Upper lobe of left lung (tissue), 6 donors: Measurements from ENCODE around the gene DLX5. TPM values are rescaled to one million over a fixed set of nuclear protein-coding genes. Genes with fewer than 3 reads are reported as not detected.
"Not testable (repeated sequence)": the region's sequence is repeated elsewhere in the genome, so short reads cannot be mapped to it uniquely, and the experiment has no call there.

ENCODE experiments used
- ATAC-seq, 2 donors: fragments of 200-7000 bp; cut with Tn5 transposase; one replicate each; pipeline ENCODE4 v1.9.1; 2022; ENCODE audit warnings: mild to moderate bottlenecking in 2 of 2, moderate library complexity in 2 of 2; ENCODE audit not compliant: low FRiP score in 2 of 2
- DNase-seq, 2 donors: peaks; one replicate each; pipeline ENCODE4 v3.0.0-alpha.2; 2019 to 2020
- H3K27ac ChIP-seq, 4 donors: fragments of 200-600 bp; sonication (generic); one replicate each; pipeline ENCODE4 v1.5.1; 2016 to 2019
- H3K27me3 ChIP-seq, 4 donors: fragments of 200-600 bp; sonication (generic); one replicate each; pipeline ENCODE4 v1.5.1; 2017 to 2019
- H3K36me3 ChIP-seq, 4 donors: fragments of 200-600 bp; sonication (generic); one replicate each; pipeline ENCODE4 v1.5.1; 2016 to 2019
- H3K4me1 ChIP-seq, 4 donors: fragments of 200-600 bp; sonication (generic); one replicate each; pipeline ENCODE4 v1.5.1; 2018 to 2019
- H3K4me3 ChIP-seq, 4 donors: fragments of 200-600 bp; sonication (generic); one replicate each; pipeline ENCODE4 v1.5.1; 2017 to 2019; ENCODE audit warnings: mild to moderate bottlenecking in 2 of 4, moderate library complexity in 1 of 4
- H3K9me3 ChIP-seq, 4 donors: fragments of 200-600 bp; sonication (generic); one replicate each; pipeline ENCODE4 v1.5.1; 2018 to 2019
- CTCF ChIP-seq, 6 experiments: fragments of 450-650 bp in 4 of 6; fragments of 200-600 bp in 2 of 6; sonication (generic) in 2 of 6; IDR thresholded peaks; one replicate each; pipeline ENCODE4 v1.5.1; 2016 to 2019; ENCODE audit warnings: antibody characterized with exemption in 6 of 6
- EP300 ChIP-seq, 4 donors: sonication (generic); formaldehyde crosslinking; IDR thresholded peaks; one replicate each; pipeline ENCODE4 v1.5.1; 2017; ENCODE audit warnings: antibody characterized with exemption in 4 of 4, control low read depth in 2 of 4
- POLR2A ChIP-seq, 4 donors: fragments of 450-650 bp; IDR thresholded peaks; one replicate each; pipeline ENCODE4 v1.5.1; 2016 to 2017; ENCODE audit warnings: antibody characterized with exemption in 4 of 4, mild to moderate bottlenecking in 2 of 4
- POLR2AphosphoS5 ChIP-seq, 2 donors: sonication (generic); formaldehyde crosslinking; IDR thresholded peaks; one replicate each; pipeline ENCODE4 v1.5.1; 2017; ENCODE audit warnings: antibody characterized with exemption in 2 of 2
- WGBS, 2 donors: methylation state at CpG; one replicate each; pipeline ENCODE4 v1.1.5; 2017 to 2018; 5-methylcytosine and 5-hydroxymethylcytosine counted together
- total RNA-seq, 6 donors: library from RNA; depleted of rRNA in 4 of 6; stranded (reverse); fragments of >200 nt in 4 of 6; gene quantifications; one replicate each; pipeline versions ENCODE4 v1.1.0 to v1.2.1, GENCODE V29; 2016 to 2021
- donor health status: DM: no; HTN: no; CAD: no; lungs with moderate emphysema.
- donor health status: DM: no; HTN: yes; CAD: no; lungs with severe emphysema.

The DLX5 gene
- total RNA-seq, 6 donors from 2014 or later: not detected

GRCh38 chr7:97039374-97040065 lies 14.9 kb upstream of the DLX5 start:
- 73 to 79% methylated on average over 5 of the region's 5 CpGs for WGBS, 2 donors
- no peak for TF ChIP-seq EP300 (IDR thresholded peaks at IDR 0.05)
- no peak for TF ChIP-seq POLR2A (IDR thresholded peaks at IDR 0.05)
- TF ChIP-seq CTCF (IDR thresholded peaks at IDR 0.05): no peak
- TF ChIP-seq POLR2AphosphoS5 (IDR thresholded peaks at IDR 0.05): no peak
- DNase-seq (no peak), ATAC-seq (no peak)
- no peak overlapping the region for H3K27ac ChIP-seq
- no peaks in the 10 kb centered on the region for H3K9me3 ChIP-seq
- no peaks in the 10 kb centered on the region for H3K27me3 ChIP-seq
- H3K4me1 ChIP-seq: no peaks in the 10 kb centered on the region
- no peaks in the 10 kb centered on the region for H3K36me3 ChIP-seq
- H3K4me3 ChIP-seq: no peak overlapping the region

DNA sequence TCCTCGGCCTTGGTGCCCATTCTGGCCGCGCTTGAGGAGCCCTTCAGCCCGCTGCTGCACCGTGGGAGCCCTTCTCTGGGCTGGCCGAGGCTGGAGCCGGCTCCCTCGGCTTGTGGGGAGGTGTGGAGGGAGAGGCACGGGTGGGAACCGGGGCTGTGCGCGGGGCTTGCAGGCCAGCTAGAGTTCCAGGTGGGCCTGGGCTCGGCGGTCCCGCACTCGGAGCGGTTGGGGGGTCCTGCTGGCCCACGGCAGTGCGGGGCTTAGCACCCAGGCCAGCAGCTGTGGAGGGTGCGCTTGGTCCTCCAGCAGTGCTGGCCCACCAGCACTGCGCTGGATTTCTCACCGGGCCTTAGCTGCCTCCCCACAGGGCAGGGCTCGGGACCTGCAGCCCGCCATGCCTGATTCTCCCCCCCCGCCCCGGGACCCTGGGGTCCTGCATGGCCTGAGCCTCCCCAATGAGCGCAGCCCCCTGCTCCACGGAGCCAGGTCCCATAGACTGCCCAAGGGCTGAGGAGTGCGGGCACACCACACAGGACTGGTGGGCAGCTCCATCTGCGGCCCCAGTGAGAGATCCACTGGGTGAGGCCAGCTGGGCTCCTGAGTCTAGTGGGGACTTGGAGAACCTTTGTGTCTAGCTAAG lies 9.7 kb upstream of the DLX5 start:
- ATAC-seq: peak in 1 of 2 donors; percentile 21
- WGBS, 2 donors: 89 to 93% methylated on average over 2 to 21 of the region's 30 CpGs
- not testable (repeated sequence) for H3K27me3 ChIP-seq

DNA sequence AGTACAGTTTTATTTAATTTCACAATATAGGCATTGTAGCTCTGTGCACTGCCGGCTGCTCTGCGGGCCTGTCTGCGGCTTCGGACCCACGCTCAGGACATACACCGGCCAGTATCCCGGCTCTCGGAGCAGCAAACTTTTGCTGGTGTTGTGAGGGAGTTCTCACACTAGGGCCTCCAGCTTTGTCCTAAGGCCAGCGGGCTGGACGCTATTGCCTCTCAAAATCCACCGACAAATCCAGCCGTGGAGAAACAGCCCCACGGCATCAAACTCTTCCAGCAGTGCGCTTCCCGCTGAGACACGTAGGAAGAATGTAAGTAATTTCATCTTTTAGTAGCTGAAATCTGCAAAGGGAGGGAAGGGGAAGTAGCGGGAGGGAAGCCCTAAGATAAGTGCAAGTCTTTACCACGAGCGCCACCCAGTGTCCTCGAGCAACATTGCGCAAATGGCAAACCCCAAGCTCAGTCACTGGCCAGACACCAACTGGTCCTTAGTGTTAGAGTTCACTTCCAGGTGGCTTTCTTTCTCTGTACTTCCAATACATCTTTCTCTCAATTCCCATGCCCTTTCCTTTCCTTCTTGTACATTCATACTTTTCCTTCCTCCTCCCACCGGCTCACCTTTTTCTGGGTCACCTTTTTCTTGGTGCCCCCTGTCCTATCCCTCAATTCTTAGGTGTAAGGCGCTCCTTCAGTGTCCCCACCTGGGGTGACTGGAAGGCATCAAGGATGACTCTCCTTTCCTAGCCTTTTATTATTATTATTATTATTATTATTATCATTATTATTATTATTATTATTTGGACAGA lies 3.0 kb upstream of the DLX5 start:
- Histone ChIP-seq H3K4me3 (peak overlapping the region in 3 of 4 donors; percentile 16 to 44 (median 38)), H3K36me3 (no peaks in the 10 kb centered on the region), H3K27me3 (peaks cover 0 to 37% (median 13%) of the 10 kb centered on the region in 4 donors), H3K4me1 (peaks cover 30 to 35% (median 33%) of the 10 kb centered on the region in 4 donors), H3K27ac (no peak overlapping the region), H3K9me3 (no peaks in the 10 kb centered on the region)
- WGBS, 2 donors: 6 to 8% methylated on average over 18 to 23 of the region's 23 CpGs
- DNase-seq: peak; percentile 41 to 69
- ATAC-seq: peak; percentile 85 to 93
- TF ChIP-seq POLR2A (IDR thresholded peaks at IDR 0.05) (no peak), EP300 (IDR thresholded peaks at IDR 0.05) (no peak), CTCF (IDR thresholded peaks at IDR 0.05) (peak; percentile 68 to 83 (median 80))

More for the DNA sequence above, 9.7 kb upstream of the DLX5 start:
- H3K4me1 ChIP-seq, H3K36me3 ChIP-seq, H3K27ac ChIP-seq, H3K4me3 ChIP-seq, H3K9me3 ChIP-seq: not testable (repeated sequence)
- peak in 1 of 2 donors; percentile 74 for DNase-seq

DNA sequence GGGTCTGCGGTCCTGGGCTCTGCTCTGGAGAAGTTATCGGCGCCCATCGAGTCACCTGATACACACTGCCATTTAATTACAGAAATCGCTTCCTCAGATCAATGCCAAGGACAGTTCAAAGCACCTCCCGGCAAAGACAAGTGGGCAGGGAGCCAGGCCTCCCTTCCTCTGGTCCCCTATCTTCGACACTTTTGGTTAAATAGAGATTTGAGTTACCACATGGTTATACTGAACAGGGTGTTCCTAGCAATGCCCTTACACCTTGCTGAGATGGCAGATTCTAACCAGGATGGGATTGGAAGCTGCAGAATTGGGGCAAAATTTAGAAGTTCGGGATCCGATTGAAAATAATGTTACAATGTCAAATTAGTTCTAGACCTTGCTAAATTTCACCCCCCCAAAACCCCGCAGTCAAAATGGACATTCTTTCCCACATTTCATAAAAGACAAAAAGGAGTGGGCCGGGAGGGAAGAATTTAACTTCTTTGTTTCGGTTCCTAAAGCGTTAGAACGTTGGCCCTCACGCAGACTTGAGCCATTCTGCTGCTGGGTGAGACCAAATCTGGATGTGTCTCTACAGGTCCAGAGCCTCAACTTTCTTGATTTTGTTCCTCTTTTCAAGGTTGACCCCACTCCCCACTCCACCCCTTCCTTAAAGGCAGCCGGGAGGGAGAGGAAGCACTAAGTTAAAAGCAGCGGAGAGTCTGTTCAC lies 2.2 kb upstream of the DLX5 start:
- no peak overlapping the region for H3K27ac ChIP-seq
- peaks cover 31 to 35% (median 33%) of the 10 kb centered on the region in 4 donors for H3K4me1 ChIP-seq
- DNase-seq (no peak), ATAC-seq (peak in 1 of 2 donors; percentile 54)
- peak overlapping the region in 3 of 4 donors; percentile 16 to 44 (median 38) for H3K4me3 ChIP-seq
- H3K9me3 ChIP-seq: no peaks in the 10 kb centered on the region
- H3K36me3 ChIP-seq: no peaks in the 10 kb centered on the region
- H3K27me3 ChIP-seq: peaks cover 0 to 45% (median 13%) of the 10 kb centered on the region in 4 donors
- 15 to 16% methylated on average over 17 of the region's 17 CpGs for WGBS, 2 donors
- TF ChIP-seq POLR2AphosphoS5 (IDR thresholded peaks at IDR 0.05) (no peak), POLR2A (IDR thresholded peaks at IDR 0.05) (no peak), CTCF (IDR thresholded peaks at IDR 0.05) (no peak), EP300 (IDR thresholded peaks at IDR 0.05) (no peak)
